NCI-H2029 treated with DMSO at 0.1 percent for 48 hours (cell line): Measurements from ENCODE around the gene FAM89B.

Experiments
- DNase-seq: peaks from one replicate; lab custom pipeline; 2025; lab: John Stamatoyannopoulos, UW

Gene FAM89B

DNA sequence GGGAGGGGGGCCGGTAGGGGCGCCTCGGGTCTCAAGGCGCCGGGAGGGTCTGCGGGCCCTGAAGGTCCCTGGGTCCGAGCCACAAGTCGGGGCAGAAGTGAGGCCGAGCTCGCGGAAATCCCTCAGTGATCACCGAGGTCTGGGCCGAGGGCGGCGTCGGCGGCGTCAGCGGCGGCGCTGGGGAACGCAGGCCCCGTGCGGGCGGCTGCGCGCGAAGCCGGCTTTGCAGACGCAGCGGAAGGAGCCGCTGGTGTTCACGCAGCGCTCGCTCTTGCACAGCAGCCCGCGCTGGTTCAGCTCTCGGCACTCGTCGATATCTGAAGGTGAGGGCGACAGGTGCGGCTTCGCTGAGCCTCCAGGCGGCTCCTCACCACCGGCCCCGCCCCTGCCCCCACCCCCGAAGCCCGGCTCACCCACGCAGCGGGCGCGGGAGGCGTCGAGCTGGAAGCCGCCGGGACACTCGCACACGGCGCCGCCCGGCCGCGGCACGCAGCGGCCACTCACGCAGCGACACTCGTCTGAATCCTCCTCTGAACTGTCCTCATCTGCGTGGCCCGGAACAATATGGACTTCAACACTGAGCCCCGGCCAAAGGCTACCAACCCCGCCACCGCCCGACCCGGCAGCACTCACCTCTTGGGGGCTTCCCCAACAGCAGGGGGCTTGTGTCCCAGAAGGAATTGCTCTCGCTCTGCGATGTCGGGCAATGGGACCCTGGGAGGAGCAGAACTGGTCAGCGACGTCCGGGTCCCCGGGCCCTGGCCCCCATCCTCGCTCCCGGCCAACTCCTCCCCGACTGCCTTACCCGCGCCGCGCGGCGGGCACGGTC lies 33.2 kb upstream of the FAM89B start:
- DNase-seq = no peak

DNA sequence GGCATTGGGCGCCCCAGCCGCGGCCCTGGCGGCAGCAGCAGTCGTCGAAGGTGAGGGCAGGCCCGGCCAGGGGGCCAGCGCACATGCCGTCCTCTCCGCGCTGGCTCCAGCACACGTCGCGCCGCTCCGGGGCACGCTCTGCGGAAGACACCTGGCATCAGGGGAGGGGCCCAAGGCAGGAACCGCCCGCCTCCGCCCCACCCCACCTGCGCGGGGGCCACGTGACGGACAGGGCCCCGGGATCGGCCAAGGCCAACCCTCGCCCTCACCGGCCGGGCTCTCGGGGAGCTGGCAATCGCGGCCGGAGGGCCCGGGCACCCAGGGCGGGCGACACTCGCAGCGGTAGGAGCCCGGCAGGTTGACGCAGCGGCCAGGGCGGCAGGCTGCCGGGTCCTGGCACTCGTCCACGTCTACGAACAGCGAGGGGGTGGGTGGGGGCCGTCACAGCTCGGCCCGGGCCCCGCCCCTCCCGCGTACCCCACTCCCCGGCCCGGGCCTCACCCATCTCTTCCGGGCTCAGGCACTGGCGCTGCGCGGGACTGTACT lies 32.5 kb upstream of the FAM89B start:
- peak; percentile 21 for DNase-seq

- peak; percentile 77 for DNase-seq
Measured at GRCh38 chr11:65540290-65541092, 31.8 kb upstream of the FAM89B start.

DNA sequence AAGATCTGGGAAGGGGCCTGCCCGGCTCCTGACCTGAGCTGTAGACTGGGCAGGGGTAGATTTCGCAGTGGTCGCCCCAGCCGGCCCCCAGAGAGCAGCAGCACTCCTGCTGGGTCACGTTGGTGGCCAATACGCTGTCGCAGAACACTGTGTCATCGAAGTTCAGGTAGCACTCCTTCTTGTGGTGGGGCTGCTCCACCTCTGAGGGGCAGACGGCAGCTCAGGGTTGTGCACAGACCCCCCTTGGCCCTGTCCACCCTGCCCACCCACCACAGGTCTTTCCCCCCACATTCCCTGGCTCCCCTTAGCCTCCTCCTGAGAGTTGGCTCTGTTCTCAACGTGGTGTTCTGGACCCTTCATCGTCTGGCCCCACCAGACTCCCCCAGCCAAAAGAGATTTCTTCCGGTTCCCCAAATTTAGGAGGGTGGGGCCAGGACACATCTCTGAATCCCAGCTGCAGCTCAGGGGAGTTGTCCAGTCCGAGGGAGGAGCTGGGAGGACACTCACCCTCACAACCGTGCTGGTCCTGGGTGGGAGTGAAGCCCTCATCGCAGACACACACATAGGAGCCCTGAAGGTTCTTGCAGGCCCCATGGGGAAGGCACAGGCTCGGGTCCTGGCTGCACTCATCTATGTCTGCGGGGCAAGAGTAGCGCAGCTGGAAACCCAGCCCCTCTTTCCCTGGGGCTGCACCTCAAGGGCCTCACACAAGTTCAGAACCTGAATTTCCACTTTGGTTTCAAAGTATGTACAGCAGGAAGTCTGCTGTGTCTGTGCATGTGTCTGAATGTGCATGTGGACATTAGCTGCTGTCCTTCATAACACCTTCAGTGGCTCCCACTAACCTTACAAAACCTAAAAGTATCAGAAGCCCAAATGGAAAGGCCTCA lies 31.0 kb upstream of the FAM89B start:
- DNase-seq = no peak

GRCh38 chr11:65542738-65543390 lies 29.5 kb upstream of the FAM89B start:
- DNase-seq = no peak

DNA sequence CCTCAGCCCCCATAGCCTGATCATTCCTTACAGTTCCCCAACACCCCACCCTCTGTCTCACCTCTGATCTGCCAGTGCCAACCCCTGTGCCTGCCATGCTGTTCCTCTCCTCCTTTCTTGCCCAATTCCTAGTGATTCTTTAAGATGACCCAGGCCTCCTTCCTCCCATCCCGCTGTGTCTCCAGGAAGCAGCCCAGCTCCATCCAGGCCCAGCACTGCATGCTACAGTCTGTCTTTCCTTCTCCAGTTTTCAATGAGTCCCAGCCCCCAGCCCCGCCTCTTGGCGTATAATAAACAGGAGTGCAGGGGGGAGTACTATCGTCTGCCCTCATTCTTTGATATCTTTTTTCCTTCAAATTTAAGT lies 26.5 kb upstream of the FAM89B start:
- DNase-seq = no peak

GRCh38 chr11:65546217-65546958 lies 25.9 kb upstream of the FAM89B start:
- peak; percentile 77 for DNase-seq

GRCh38 chr11:65547446-65548125 lies 24.8 kb upstream of the FAM89B start:
- no peak for DNase-seq

DNA sequence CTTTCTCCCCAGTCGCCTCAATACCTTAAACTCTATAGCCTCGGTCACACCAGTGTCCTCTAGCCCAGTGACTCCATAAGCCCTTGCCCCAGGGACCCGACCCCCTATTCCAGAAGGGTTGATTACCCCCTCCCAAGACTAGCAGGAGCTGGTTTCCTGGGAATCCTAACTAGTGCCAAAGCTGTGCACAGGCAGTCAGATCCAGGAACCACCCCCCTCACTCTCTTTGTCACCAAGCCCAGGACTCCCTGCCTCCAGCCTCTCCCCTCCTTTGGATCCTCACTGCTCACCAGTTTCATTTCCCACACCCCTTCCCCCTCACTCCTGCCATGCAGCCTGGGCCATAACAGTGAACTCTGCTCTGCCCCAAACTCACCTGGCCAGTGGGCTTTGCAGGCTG lies 23.9 kb upstream of the FAM89B start:
- DNase-seq = no peak

DNA sequence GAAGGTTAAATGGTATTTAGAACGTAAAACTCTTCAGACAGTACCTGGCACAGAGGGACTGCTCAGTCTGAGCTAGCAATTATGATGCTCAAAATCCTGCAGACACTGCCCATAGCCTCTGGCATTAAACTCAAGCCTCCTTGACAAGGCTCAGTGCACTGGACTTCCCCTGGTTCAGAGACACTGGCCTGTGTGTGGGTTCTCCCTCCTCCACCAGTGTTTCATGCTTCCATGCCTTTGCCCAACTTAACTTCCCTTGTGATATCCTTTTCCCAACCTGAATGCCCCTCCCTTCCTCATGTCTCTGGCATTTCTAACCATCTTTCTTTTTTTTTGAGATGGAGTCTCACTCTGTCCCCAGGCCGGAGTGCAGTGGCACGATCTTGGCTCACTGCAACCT lies 23.2 kb upstream of the FAM89B start:
- DNase-seq = no peak

DNA sequence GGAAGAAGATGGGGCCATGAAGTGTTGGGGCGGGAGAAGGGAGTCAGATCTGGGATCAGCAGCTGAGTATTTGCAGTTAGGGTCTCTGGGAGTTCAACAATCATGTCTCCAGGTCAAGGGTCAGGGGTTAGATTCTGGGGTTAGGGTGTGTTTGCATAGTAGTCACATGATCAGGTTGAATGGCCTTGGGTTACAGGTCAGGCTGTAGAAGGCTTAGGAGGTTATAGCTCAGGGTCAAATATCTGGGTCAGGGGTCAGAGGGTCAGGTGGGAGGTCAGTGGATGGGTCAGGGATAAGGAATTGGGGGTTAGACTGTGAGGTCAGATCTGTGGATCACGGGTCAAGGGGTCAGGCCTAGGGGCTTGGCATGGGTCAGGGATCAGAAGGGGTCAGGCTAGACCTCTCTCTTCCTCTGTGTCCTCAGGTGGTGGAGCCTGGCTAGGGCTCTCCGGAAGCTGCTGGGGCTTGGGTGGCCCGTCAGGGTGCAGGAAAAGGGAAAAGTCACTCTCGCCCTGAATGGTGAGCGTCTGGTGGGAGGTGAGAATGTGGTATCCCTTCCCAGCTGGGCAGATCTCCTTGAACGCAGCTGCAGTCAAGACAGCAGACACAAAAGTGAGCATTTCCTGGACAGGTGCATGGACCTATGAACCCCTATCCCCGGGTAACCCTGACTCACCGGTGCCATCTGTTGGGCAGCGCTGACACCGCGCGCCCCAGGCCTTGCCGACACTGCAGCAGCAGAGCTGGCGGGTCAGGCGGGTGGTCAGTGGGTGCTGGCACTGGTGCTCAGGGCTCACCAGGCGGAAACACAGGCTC lies 20.6 kb upstream of the FAM89B start:
- peak; percentile 50 for DNase-seq

GRCh38 chr11:65552388-65552951 lies 19.9 kb upstream of the FAM89B start:
- no peak for DNase-seq

GRCh38 chr11:65553301-65554001 lies 18.9 kb upstream of the FAM89B start:
- DNase-seq = peak; percentile 62

- DNase-seq = no peak
Measured at GRCh38 chr11:65554057-65554818, 18.1 kb upstream of the FAM89B start.

GRCh38 chr11:65554842-65555430 lies 17.4 kb upstream of the FAM89B start:
- DNase-seq = no peak

DNA sequence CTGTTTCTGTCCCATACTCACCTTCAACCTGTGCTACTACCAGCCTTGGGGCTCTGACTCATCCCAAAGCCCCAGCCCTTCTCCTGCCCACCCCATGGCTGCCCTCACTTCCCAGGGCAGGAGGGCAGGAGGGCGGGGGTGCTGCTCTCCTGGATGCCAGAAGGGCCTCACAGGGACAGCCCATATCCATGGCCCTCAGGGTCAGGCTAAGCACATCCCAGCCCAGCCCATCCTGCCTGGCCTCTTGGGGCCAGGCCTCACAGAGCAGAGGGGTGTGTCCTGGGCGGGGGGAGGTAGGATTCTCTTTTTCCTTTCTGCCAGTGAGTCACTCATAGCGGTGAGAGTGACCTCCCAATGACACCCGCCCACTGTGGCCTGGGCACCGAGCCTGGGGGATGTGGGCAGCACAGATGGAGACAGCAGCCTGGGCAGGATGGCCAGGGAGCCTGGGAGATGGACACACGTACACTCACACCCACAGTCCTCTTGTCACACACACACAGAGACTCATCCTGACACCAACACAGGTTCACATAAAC lies 16.6 kb upstream of the FAM89B start:
- DNase-seq = no peak
